ENCODE results near the gene KCNMB2. TPM values are rescaled to one million over a fixed set of nuclear protein-coding genes. Genes with fewer than 3 reads are reported as not detected.

KCNMB2 gene
- total RNA-seq, 4 donors from 2014 or later = not detected

DNA sequence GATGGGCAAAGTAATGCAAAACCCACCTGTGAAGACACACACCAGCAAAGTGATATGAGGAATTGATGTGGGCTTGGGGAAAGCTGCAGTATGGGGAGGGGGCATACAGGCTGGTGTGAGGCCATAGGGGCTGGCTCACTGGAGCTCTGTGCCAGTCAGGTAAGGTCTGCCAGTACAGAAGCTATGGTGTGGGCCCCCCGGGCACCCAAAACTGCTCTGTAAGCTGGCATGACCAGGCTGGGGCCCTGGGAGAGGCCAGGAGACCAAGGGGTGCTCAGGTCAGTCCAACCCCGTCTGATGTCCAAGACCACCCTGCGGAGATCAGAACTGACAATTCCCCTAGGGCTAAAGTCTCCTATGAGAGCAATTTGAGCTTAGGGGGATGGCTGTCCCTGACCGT is 163.1 kb downstream of the KCNMB2 start:
- no peak for DNase-seq
- no peaks in the 10 kb centered on the region for H3K27me3 ChIP-seq
- no peaks in the 10 kb centered on the region for H3K36me3 ChIP-seq
- H3K4me3 ChIP-seq = no peak overlapping the region
- H3K9me3 ChIP-seq = peaks cover 0 to 4% (median 0%) of the 10 kb centered on the region in 4 donors
- TF ChIP-seq POLR2A (IDR thresholded peaks at IDR 0.05) = no peak
- TF ChIP-seq, protein P1, sequence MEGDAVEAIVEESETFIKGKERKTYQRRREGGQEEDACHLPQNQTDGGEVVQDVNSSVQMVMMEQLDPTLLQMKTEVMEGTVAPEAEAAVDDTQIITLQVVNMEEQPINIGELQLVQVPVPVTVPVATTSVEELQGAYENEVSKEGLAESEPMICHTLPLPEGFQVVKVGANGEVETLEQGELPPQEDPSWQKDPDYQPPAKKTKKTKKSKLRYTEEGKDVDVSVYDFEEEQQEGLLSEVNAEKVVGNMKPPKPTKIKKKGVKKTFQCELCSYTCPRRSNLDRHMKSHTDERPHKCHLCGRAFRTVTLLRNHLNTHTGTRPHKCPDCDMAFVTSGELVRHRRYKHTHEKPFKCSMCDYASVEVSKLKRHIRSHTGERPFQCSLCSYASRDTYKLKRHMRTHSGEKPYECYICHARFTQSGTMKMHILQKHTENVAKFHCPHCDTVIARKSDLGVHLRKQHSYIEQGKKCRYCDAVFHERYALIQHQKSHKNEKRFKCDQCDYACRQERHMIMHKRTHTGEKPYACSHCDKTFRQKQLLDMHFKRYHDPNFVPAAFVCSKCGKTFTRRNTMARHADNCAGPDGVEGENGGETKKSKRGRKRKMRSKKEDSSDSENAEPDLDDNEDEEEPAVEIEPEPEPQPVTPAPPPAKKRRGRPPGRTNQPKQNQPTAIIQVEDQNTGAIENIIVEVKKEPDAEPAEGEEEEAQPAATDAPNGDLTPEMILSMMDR (IDR thresholded peaks at IDR 0.05) = no peak
- H3K27ac ChIP-seq = no peak overlapping the region
- H3K4me1 ChIP-seq = no peaks in the 10 kb centered on the region

DNA sequence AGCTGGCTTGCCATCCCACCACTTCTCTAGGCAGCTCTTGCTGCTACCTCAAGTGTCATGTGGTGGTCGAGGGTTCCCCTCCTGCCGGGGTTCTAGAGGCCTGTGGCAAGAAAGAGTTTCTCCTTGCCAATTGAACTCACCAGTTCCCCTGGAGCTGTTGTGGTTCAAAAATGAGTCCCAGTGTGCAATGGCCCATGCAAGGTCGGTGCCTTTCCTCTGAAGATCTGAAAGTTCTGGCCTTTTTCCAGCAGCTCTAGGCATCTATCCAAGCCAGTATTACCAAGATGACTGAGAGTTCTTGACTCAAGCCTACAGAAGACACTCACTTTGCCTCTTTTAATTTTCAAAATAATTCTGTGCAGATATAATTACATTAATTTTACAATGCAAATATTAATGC is 163.6 kb downstream of the KCNMB2 start:
- no peak for TF ChIP-seq POLR2A (IDR thresholded peaks at IDR 0.05)
- TF ChIP-seq, protein P1 (IDR thresholded peaks at IDR 0.05) = no peak
- H3K27ac ChIP-seq = no peak overlapping the region

DNA sequence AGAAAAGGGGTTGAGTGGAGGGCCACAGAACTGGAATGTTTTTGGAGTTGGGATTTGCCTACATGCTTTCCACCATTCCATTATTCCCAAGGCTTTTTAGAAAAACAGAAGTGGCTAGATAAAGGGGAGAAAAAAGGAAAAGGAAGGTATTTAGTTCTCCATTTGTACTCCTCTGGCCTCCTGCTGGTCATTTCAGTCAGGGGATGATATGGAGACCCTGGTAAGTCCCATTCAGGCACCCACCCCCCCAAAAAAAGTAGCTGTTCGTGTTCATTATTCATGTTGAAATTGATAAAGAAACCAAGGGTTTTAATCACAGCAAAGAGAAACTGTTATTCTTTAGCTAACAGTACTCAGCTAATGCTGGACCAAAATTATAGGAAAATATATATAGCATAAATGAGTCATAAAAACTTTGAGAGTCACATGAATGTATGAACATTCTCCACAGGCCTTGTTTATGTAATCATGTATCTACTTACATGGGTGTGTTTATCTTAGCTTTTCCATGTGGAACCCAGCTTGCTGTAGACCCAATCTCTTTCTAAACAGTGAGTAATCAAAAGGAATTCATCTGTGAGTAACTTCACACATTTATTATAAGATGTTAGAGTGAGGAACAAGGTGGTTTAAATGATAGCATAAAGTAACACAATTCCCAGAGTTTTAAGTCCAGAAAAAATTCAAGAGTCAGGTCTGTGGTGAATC is 167.2 kb downstream of the KCNMB2 start:
- no peaks in the 10 kb centered on the region for H3K4me1 ChIP-seq

More for the DNA sequence above, 163.6 kb downstream of the KCNMB2 start:
- H3K9me3 ChIP-seq = peaks cover 0 to 4% (median 0%) of the 10 kb centered on the region in 4 donors
- no peaks in the 10 kb centered on the region for H3K27me3 ChIP-seq
- DNase-seq = no peak
- no peaks in the 10 kb centered on the region for H3K4me1 ChIP-seq
- no peak overlapping the region for H3K4me3 ChIP-seq
- H3K36me3 ChIP-seq = no peaks in the 10 kb centered on the region

DNA sequence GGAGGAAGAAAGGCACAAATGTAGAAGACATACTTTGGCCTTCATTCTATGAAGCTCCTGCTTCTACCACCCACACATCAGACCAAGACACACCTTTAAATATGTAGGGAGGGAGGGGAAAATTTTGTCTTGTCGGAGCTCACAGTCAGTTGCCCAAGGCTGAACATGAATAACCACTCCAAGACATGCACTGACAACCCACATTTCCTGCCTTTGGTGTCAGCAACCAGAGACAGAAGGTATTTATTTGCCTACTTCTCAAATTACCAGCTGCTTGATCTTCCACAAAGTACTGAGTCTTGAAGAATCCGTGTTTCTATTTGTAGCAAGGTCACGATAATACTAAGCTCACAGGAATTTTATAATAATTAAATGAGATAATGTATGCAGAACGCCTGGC is 169.7 kb downstream of the KCNMB2 start:
- Histone ChIP-seq H3K27ac (no peak overlapping the region), H3K36me3 (no peaks in the 10 kb centered on the region), H3K4me3 (no peak overlapping the region), H3K4me1 (no peaks in the 10 kb centered on the region), H3K27me3 (no peaks in the 10 kb centered on the region), H3K9me3 (no peaks in the 10 kb centered on the region)
- no peak for DNase-seq
- no peak for TF ChIP-seq POLR2A (IDR thresholded peaks at IDR 0.05)
- TF ChIP-seq, protein P1 (IDR thresholded peaks at IDR 0.05) = no peak

More for the DNA sequence above, 167.2 kb downstream of the KCNMB2 start:
- H3K4me3 ChIP-seq = no peak overlapping the region
- peaks cover 0 to 4% (median 0%) of the 10 kb centered on the region in 4 donors for H3K9me3 ChIP-seq
- no peaks in the 10 kb centered on the region for H3K27me3 ChIP-seq
- TF ChIP-seq POLR2A (IDR thresholded peaks at IDR 0.05) = no peak
- H3K36me3 ChIP-seq = no peaks in the 10 kb centered on the region
- H3K27ac ChIP-seq = no peak overlapping the region
- no peak for DNase-seq

DNA sequence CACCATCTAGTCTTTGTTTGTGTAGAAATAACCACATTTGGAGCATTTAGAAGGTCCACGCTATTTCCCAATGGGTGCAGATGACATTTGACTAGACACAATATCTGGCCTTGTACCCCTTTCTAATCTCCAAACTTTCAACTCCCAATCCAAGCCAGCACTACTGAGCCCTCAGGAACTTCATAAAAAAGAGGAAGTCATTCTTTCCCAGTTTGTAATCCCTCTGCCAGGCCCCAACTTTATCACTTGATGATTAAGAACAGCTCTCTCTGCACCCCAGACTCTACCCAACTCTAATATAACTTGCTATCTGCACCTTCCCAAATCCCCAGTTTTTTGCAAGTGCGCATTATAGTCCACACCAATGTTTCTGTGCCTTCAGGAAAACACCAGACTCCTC is 170.2 kb downstream of the KCNMB2 start:
- TF ChIP-seq POLR2A (IDR thresholded peaks at IDR 0.05) = no peak
- TF ChIP-seq, protein P1 (IDR thresholded peaks at IDR 0.05) = no peak
- no peaks in the 10 kb centered on the region for H3K4me1 ChIP-seq
- no peaks in the 10 kb centered on the region for H3K36me3 ChIP-seq
- H3K27me3 ChIP-seq = no peaks in the 10 kb centered on the region
- H3K27ac ChIP-seq = no peak overlapping the region
- H3K4me3 ChIP-seq = no peak overlapping the region
- DNase-seq = no peak
- H3K9me3 ChIP-seq = no peaks in the 10 kb centered on the region

DNA sequence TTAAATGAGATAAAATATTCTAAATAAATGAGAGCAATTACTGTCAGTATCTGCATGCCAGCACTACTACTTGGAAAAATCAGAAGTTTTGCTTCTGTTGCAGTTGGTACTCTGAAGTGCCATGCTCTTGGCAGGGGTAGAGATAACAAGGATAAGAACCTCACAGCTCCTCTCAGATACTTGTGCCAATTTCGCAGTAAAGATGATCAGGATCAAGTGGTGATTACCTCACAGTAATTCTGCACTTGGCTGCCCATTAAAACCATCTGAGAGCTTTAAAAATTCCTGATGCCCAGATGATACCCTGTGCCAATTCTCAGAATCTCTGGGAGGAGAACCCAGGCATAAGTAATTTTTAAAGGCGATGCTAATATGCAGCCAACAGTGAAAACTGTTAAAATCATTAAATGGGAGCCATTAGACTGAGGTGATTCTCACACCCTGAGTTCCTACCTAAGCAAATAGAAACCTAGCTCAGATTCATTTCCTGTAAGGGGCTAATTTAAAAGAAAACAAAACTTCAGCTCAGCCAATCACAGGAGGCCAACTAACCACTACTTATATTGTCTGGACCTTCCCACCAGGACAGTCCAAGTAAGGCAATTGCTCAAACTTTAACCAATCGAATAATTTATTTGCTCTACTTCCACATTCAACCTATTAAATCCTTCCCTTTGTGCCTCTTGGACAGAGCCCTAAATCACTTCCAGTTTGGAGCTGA is 171.2 kb downstream of the KCNMB2 start:
- H3K9me3 ChIP-seq = no peaks in the 10 kb centered on the region
- DNase-seq = no peak
- H3K36me3 ChIP-seq = no peaks in the 10 kb centered on the region
- H3K4me3 ChIP-seq = no peak overlapping the region
- no peak for TF ChIP-seq POLR2A (IDR thresholded peaks at IDR 0.05)
- TF ChIP-seq, protein P1 (IDR thresholded peaks at IDR 0.05) = no peak
- no peaks in the 10 kb centered on the region for H3K27me3 ChIP-seq
- no peak overlapping the region for H3K27ac ChIP-seq
- H3K4me1 ChIP-seq = no peaks in the 10 kb centered on the region
